ENCODE data around the gene PROK1.
"Not testable (repeated sequence)": the region's sequence is repeated elsewhere in the genome, so short reads cannot be mapped to it uniquely, and the experiment has no call there.

DNA sequence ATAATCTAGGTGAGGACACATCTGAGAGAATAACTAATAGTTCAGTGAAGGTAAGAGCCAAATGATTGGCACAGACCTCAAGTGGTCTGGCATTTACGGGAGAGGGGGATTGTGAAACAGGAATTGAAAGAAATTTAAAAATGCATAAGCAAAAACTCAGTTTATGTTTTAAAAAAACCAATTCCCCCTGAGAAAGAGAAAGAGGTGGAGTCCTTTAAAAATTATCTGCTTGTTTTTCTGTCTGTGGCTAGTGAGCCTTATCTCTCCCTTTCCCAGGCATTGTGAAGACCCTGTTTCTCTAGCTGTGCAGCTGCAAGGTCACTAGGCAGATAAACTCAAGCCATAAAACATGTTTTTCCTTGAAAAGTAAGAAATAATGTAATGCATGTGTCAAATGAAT is 37.9 kb upstream of the PROK1 start:
- not testable (repeated sequence) for TF ChIP-seq CTCF (conservative IDR thresholded peaks at IDR 0.05; ENCODE audit: low read depth, low read length); EZH2 (IDR thresholded peaks at IDR 0.05; ENCODE audit: borderline replicate concordance, low read depth, low read length, poor library complexity, severe bottlenecking)

Measured in A673 (cell line).